Measurements from ENCODE around the gene TUBB2A. TPM values are rescaled to one million over a fixed set of nuclear protein-coding genes. Genes with fewer than 3 reads are reported as not detected.

TUBB2A gene
- total RNA-seq (ENCODE audit: low replicate concordance) = 102 and 120 TPM in 2 replicates

GRCh38 chr6:3157131-3157933 is at the start of gene TUBB2A:
TSS of gene TUBB2A (minus strand) at chr6:3157544. CDS start at chr6:3157463, 81 bp downstream.

GRCh38 chr6:3118353-3119039 is 38.8 kb downstream of the TUBB2A start, which contains the start of gene BPHL:
TSS of gene BPHL (plus strand) at chr6:3118711. CDS start at chr6:3118741, 30 bp downstream.

Other genes with a start within 250 kb of the TUBB2A start
- gene SERPINB6, start 186.0 kb downstream of the TUBB2A start, total RNA-seq (ENCODE audit: low replicate concordance) = 49.3 and 106 TPM in 2 replicates
- gene NQO2, start 157.7 kb downstream of the TUBB2A start, total RNA-seq (ENCODE audit: low replicate concordance) = 44.7 and 55.5 TPM in 2 replicates
- 16.2 and 21.3 TPM in 2 replicates for gene RIPK1, start 89.0 kb downstream of the TUBB2A start, total RNA-seq (ENCODE audit: low replicate concordance)
- 12.4 and 15.2 TPM in 2 replicates for gene BPHL, start 38.8 kb downstream of the TUBB2A start, total RNA-seq (ENCODE audit: low replicate concordance)
- gene TUBB2B, start 70.1 kb upstream of the TUBB2A start, total RNA-seq (ENCODE audit: low replicate concordance) = 4.1 and 6.3 TPM in 2 replicates
- 36.7 and 45.8 TPM in 2 replicates for gene PSMG4, start 101.4 kb upstream of the TUBB2A start, total RNA-seq (ENCODE audit: low replicate concordance)